Hematopoietic multipotent progenitor cell treated with erythropoietin and hydrocortisone succinate and interleukin-3 and kit ligand, for 15 days (in vitro differentiated cells): Measurements from ENCODE around the gene SACS.

Experiments
- DNase-seq: peaks from one replicate; pipeline ENCODE4 v3.0.0-alpha.2; 2015; ENCODE audit warnings: low spot score

Gene SACS

GRCh38 chr13:23433171-23434153 lies at the start of gene SACS:
Gene SACS, minus strand, starts transcription at chr13:23433702. Its CDS starts 22,463 bp downstream, at chr13:23411239.
- DNase-seq, result no peak

- DNase-seq, result no peak
Observed at GRCh38 chr13:23480324-23480723, 46.8 kb upstream of the SACS start.

- no peak for DNase-seq
Observed at GRCh38 chr13:23477101-23477500, 43.6 kb upstream of the SACS start.

- no peak for DNase-seq
Observed at GRCh38 chr13:23473221-23473620, 39.7 kb upstream of the SACS start.

GRCh38 chr13:23472189-23472588 lies 38.7 kb upstream of the SACS start:
- no peak for DNase-seq

GRCh38 chr13:23470790-23471614 lies 37.5 kb upstream of the SACS start:
- no peak for DNase-seq

- DNase-seq, result no peak
Observed at GRCh38 chr13:23469951-23470421, 36.5 kb upstream of the SACS start.

- no peak for DNase-seq
Observed at GRCh38 chr13:23468811-23469210, 35.3 kb upstream of the SACS start.

- no peak for DNase-seq
Observed at GRCh38 chr13:23467932-23468278, 34.4 kb upstream of the SACS start.

GRCh38 chr13:23467048-23467931 lies 33.8 kb upstream of the SACS start:
- DNase-seq, result no peak

- DNase-seq, result peak; percentile 23
Observed at GRCh38 chr13:23466144-23467002, 32.9 kb upstream of the SACS start.

- DNase-seq, result no peak
Observed at GRCh38 chr13:23463661-23464060, 30.2 kb upstream of the SACS start.

GRCh38 chr13:23462815-23463559 lies 29.5 kb upstream of the SACS start:
- no peak for DNase-seq

- no peak for DNase-seq
Observed at GRCh38 chr13:23461544-23461943, 28.0 kb upstream of the SACS start.

- no peak for DNase-seq
Observed at GRCh38 chr13:23460921-23461320, 27.4 kb upstream of the SACS start.

GRCh38 chr13:23460309-23460708 lies 26.8 kb upstream of the SACS start:
- DNase-seq, result no peak

GRCh38 chr13:23458989-23459388 lies 25.5 kb upstream of the SACS start:
- no peak for DNase-seq

GRCh38 chr13:23456437-23457210 lies 23.1 kb upstream of the SACS start:
- DNase-seq, result no peak
